Hematopoietic multipotent progenitor cell treated with erythropoietin and hydrocortisone succinate and interleukin-3 and kit ligand, for 8 days (in vitro differentiated cells): ENCODE measurements around the gene PLCH1.

Experiments
- DNase-seq: peaks from one replicate; pipeline ENCODE4 v3.0.0-alpha.2; 2015

The PLCH1 gene

DNA sequence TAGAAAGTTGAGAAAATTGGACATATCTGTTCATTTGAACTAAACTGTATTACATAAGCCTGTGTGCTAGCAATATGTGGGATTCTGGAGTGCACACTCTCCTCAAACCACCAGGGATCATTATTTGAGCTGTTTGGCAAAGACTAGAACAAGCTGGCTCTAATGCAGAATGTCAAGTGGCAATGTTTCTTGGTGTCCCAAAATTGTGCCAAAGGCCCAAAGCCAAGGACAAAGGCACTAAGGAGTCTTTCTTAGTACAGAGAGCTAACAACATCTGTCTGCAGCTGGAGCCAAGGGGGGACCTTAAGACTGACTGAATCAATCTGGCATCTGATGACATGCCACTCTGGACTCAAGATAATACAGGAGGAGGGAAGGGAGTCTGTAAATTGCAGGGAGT is 374.7 kb downstream of the PLCH1 start:
- DNase-seq: no peak

DNA sequence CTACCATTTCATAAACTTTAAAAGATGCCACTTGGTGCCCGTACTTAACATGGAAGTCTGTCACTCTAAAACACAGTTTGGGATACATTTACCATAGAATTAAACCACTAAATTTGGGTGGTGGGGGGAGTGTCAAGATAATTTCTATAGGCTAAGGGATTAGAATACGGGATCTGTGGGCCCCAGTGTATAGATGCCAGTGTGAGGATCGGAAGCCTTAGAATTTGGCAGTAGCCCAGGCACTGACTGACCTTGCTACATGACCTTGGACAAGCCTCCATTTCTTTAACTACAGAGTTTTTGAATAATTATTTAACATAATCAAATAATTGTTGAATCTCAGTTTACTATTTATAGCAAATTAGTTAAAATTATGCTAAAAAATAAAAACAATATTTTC is 375.1 kb downstream of the PLCH1 start:
- DNase-seq: no peak

DNA sequence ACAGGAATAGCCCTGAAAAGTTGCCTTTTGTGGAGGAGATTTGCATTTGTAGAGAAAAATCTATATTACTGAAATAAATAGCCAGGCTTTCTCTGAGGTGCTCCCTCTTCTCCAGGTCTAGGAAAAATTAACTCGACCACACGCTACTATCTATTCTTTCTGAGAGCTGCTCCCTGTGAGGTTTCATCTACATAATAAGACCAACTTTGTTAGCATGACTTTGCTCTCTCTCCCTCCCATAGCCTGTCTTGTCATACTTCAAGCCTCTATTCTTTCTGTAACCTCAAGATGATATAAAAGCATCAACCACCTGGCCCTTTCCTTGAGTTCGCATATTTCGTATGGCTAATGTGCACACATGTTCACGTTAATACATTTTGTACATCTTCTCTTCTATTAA is 375.6 kb downstream of the PLCH1 start:
- no peak for DNase-seq

DNA sequence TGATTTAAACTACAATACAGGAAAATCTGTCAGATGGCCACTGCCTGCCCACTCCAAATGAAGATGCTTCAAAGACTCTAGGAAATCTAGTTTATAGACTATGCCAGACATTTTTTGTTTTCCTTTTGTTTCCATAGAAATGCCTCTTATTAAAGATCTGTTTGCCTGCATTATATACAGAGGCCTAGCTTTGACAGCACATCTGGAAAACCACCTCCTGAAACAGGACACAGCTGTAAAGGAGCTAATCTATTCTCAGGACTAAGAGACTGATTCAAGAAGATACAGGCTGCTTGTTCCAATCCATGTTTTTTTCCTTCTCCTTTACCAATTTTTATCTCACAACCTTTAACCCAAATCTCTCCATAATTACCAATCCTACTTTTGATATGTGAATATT is 376.1 kb downstream of the PLCH1 start:
- no peak for DNase-seq

DNA sequence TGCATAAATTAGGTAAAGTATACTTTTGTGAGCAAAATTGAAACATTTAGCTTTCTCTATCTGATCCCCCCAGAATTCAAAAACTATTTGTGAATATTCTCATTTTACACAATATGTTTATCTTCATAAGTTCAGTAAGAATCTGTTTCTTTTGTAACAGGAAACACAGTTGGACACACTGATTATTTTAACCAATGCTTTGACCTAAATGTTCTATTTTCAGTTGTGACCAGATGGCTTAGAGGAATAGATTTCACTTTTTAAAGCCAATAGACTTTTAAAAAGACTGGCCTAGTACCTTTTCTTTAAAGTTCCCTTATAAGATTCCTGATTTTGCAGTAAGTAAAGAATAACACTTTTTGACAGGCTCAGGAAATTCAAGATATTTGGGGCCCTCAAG is 377.4 kb downstream of the PLCH1 start:
- DNase-seq: no peak

DNA sequence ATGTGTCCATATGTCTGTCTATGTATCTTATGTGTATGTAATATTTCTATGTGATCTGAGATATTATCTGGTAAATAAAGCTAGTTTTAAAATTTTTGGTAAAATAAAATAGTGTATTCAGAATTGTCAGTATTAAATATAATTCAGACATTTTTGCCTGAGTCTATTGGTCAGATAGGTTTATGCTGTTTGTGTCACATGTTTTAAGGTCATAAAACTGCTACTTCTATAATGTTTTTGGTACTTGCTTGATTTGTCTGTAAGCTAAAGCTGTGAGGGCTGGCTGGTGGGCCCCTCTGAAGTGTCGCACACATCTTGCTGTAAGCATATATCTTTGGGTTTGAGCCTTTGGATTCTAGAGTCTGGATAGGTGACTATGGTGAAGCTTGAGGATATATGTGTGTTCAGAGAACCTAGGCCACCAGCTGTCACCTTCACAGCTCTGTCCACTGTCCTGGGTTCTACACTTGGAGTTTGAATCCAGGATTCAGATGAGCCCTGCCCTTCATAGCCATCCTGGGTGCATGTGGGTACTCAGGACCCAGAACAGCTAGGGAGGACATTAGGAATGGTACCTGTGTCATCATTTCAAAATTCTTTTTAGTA is 379.6 kb downstream of the PLCH1 start:
- DNase-seq: no peak

DNA sequence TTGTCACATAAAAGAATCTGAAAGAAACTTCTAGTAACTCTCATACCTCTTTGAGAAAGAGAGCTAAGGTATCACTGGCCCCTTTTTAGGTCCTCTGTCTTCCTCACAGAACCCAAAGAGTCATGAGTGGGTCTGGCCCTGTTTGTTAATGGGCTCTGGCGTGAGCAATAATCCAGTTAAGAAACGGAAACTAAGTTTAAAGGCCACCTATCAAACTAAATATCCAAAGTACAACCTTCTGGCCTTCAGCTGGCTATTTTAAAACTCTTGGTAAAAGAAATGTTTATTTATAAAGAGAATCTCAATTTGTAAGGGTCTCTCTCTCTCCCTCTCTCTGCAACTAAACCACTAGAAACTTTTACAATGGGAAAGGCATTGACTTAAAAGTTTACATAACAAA is 380.4 kb downstream of the PLCH1 start:
- DNase-seq: no peak

DNA sequence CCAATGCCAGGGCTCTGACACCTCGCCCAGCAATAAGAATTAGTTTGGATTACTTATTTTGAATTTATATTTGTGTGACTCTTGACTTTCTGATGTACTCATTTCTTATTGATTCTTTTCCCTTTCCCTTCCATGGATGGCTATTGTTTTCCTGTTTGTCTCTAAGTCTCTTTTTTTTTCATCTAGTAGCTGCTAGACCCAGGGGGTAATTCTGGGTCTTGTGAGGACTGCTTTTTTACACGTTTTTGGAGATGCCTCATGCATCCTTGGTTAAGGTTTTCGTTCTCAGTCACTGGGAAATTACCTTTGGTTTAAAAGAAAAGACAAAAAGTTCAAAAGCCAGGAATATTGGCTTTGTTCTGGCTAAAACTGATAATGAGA is 381.2 kb downstream of the PLCH1 start:
- DNase-seq: no peak

DNA sequence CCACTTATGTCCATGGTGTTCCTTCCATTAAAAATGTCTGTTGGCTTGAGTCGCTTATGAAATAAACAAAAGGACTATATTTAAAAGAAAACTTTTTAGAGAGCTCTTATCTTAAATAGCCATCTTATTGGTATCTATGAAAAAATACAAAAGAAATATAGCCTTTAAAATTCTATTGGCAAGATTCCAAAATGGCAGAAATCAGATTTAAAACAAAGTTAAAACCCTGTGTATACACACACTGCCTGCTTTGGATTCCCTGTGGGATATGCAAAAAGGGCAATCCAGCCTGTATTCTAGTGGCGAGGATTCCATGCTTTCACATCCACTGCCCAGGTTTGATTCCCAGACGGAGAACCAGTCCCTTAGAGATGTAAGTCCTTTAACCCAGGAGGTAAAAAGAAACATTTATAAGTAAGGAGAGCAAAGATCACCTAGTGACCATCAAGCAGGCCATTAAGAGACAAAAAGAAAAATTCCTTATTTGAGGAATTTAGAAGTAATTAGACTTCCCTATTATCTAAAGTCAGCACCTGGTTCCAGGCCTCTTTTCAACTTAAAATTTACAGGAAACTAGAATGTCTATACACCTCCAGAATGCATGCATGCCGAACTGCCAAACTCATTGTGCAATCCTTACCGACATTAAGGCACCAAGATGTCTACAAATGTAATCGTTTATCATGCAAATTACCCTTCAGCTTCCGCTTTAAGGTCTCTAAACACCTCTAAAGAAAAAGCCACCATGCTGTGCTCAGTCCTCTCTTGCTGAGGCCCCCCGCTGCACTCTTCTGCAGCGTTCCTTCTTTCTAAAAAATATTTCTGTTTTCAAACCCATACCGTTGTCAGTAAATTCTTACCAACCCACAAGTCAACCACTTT is 381.8 kb downstream of the PLCH1 start:
- no peak for DNase-seq

DNA sequence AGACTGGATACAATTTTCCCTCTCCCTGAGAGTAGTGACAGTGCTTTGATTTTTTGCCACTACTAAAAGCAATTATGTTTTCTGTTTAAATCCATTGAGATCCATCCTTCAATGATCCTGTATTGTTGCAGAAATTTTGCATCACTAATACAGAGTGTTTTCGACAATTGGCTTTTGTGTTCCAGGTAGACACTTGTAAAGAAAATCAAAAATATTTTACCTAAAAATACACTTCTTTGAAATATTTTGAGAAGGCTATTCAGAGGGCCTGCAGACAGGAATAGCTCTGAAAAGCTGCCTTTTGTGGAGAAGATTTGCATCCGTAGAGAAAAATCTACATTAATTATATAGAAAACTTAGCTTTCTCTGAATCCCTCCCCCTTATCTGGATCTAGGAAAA is 384.6 kb downstream of the PLCH1 start:
- no peak for DNase-seq

DNA sequence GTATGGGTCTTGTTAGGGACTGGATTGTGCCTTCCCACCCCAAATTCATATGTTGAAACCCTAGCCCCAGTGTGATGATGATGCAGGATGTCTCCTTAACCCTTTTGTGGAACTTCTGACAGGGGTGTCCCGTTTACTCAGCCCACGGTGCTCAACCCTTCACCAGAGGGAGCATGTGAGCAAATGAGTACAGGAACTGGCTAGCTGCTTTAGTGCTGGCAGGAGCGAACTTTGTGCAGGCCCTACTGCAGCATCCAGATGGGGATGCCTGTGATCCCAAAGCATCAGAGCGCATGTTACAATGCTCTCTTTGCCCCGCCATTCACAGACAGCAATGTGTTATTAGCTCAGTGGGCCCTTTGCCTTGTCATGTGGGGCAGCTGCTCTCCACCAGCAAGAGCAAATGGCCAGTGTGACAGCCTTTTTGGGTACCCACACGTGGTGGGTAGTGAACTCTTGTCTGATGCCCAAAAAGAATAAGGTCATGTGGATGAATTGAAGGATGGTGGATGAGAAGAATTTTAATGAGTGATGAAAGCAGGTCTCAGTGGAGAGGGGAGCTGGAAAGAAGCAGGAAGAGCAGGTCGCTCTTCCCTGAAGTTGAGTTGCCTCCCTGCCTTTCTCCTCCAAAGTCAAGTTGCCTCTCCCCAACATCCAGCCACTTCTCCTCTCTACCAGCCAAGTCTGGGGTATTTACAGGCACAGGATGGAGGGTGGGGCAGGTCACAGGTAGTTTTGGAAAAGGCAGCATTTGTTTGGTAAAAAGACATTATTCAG is 388.1 kb downstream of the PLCH1 start:
- DNase-seq: no peak

DNA sequence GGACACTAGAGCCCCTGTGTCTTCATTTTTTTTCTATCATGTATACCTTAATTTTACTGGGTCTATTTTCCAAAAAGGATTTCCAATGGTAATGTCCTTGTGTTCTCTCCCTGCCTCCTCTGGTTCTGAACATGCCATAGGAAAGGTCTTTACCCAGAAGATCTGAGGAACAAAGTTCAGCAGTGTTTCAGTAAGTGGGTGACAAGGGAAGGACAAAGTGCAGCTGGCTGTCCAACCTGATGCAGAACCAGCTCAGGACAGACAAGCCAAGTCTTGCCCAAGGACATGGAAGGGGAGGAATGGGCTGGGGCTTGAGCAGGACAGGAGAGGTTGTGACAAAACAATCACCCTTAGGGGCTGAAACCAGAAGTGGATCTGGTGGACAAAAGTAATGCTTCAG is 390.2 kb downstream of the PLCH1 start:
- DNase-seq: no peak

DNA sequence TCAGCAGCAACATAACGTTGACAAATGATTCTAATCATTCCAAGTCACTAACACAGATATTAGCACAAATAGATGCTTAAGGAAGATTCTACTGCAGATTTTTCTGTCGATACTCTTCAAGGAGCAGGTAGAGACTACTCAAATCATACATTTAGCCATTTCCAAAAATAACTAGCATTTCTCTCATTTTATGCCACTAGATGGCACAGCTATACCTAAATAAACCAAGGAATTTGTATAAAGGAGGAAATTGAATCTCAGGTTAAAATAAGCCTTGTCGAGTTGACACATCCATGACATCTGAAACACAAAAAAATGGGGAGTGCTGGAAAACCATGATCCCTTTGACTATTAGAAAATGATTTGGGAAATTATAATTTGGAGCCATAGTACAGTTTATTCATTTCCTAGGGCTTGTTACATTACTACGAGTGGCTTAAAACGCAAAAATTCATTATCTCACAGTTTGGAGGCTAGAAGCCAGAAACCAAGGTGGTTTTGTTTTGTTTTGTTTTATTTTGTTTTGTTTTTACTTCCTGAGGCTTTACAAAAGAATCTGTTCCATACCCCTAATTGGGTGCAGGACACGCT is 391.9 kb downstream of the PLCH1 start:
- DNase-seq: peak; percentile 71

DNA sequence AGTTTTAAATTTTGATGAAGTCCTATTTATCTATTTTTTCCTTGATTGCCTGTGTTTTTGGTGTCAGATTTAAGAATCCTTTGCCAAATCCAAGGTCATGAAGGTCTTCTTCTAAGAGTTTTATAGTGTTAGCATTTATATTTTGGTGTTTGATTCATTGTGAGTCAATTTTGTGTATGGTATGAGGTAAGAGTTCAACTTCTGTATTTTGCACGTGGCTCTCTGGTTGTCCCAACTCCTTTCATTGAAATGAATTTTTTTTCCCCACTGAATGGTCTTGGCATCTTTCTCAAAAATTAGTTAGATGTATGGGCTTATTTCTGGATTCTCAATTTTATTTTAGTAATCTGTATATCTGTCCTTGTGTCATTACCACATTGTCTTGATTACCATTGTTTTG is 394.3 kb downstream of the PLCH1 start:
- DNase-seq: no peak

DNA sequence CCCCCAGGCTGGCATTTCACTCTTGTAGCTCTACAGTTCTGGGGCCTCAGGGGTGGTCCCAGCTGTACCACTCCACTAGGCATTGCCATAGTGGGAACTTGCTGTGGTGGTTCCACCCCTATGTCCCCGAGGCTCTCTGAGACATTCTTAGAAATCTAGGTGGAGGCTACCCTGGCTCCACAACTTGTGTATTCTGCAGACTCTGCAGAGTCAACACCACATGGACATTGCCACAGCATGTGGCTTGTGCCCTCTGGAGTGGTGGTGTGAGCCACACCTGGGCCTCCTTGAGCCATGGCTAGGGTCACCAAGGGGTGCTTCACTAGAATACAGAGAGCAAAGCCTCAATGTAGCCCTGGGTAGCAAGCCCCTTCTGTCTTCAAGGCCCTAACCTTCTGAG is 397.0 kb downstream of the PLCH1 start:
- DNase-seq: no peak

DNA sequence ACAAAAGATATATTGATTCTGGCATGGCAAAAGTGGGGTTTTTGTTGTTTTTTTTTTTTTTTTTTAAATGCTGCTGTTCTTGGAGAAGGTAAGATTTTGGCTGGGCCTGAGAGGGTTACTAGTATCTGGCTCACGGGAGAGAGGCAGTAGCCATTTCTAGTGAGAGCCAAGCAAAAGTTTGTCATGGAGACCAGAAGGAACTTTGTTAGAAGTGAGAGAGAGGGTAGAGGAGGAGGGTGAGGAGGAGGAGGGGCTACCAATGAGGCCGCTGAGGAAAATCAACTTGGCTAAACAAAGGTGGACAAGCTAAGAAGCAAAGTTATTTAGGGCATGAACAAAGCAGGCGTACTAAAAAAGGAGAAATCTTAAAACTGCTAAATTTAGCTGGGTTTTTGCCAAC is 402.5 kb downstream of the PLCH1 start:
- DNase-seq: no peak

DNA sequence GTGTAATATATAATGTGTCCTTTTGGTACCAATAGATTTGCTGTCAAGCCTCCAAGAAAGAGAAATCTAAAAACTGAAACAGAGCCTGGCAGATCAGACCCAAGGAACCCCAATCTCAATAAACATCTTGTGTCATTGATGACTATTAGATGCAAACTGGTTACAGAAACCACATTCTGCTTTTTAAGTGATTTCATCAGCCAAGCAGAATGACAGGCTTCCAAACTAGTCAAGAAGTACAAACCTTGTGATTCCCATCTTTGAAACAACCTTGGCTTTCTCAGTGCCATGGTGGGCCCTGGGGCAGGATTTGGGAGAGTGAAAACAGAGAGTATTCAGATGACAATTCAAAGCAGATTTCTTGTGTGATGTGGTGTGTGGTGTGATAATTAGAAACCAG is 405.8 kb downstream of the PLCH1 start:
- no peak for DNase-seq

DNA sequence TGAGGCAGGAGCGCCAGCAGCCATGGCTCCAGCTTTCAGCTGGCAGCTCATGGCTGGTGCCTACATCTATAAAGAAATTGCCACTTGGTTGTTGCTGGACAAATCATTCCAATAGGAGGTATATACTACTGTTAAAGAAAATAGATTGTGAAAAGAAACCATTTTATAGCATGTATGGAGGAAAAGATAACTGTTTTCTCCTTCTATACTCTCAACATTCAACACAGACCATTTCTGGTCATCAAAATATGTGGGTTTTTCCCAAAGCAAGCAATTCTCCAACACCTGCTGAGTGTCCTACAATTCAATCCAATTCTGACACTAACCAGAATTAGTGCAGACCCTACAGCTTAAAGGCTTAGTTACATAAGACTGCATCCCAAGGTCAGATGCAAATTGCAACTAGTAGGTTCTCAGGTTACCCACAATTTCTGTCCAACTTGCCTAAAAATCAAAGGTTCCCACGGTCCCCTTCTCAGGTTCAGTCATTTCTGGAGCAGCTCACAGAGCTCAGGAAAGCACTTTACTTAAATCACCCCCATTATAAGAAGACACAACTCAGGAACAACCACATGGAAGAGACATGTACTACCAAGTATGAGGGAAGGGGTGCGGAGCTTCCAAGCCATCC is 409.0 kb downstream of the PLCH1 start:
- DNase-seq: no peak

DNA sequence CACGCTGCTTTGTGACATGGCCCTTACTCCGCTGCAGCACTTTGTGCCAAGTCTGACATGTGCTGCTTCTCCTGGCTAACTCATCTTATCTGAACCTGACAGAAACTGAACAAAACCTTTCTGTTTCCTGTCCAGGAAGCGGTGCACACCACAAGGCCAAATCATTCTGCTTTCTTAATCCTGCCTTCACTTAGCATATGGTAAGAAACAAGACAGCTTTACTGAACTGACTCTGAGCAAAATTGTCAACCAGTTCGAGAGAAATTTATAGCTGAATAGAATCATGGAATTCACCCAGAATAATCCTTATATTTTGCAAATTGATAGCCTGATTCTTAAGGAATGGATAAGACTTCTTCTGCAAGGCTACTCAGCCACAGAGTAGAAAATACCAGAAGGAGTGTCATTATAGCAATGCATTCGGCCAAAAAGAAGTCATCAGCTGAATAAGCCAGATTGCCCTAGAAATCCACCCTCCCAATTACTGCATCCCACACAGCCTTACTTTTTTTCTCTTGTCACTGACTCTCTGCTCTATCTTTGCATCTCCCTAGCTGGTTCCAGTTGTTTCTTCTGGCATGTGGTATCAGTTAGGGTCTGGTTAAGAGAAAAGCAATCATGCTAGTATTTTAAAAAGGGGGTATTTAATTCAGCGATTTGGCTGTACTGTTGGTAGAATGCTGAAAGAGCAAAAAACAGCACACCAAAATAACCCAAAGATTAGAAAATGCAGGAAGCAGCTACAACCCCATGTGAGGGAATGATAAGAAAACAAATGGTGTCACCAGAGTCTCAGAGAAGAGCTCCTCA is 409.8 kb downstream of the PLCH1 start:
- peak; percentile 97 for DNase-seq

DNA sequence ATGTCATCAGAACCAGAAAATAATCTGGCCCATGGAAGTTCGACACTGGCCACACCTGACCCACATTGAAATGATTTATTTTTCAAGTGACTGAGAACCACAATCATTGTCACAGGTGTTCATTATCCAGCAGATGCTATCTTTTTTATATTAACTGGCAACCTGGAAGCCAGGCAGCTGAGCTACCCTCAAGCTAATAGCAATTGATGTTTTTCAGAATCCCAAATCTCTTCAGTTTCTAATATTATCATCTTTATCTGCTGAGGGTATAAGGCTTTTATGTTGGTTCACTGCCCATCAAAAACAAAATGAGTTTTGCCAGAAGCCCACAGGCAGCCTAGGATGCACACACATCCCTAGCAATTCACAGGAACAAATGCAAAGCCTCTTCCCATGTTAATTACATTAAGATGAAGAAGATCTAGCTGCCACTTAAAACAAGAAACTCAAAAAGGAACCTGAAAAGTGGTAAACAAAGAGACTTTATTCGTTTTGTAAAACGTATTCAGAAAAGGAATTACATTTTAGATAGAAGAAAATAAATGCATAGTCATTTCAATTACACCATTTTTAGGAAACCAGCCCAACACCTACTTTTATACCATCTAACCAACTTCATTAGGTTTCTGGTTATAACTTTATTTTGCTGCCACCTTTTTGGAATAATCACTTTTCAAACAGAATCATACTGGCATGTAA is 410.5 kb downstream of the PLCH1 start:
- DNase-seq: no peak

DNA sequence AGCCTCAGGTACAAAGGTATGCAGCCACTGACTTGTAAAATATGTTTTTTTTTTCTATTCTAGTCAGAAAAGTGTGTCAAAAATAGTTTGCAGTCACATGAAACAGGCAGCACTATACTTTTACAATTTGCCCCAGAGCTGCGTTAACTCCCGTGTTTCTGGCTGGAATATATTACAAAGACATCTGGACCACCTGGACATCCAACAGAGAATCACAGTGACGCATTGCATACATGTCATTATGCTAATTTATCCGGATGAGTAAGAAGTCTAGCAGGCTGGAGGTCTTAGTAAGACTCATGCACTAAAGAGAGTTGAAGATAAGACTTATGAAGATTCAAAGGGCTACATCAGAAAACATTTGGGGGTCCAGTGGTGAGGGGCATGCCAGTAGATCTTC is 412.2 kb downstream of the PLCH1 start:
- DNase-seq: no peak

DNA sequence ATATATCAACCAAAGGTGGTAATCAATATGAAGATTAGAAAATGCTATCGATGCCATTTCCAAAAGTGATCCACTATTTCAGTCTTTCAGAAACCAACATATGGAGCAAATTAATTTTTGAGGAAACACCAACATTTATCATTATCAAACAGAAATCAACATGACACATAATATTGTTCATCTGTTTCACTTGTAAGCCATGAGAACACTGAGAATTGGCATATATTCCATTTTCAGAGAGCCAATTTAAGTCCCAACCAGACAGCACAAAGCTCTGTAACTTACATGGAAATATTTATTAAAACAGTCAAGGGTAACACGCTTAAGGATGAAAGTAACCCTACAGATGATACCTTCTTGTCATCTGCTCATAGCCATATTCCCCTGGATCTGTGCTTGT is 413.8 kb downstream of the PLCH1 start:
- no peak for DNase-seq
